Central memory CD8-positive, alpha-beta T cell (primary cell): Measurements from ENCODE around the gene CRNKL1.

Experiments used
- ATAC-seq: fragments of 150-1000 bp; cut with Tn5 transposase; replicated peaks from 2 replicates; pipeline ENCODE4 v1.10.0; 2022; ENCODE audit warnings: mild to moderate bottlenecking, moderate FRiP score, moderate number of reproducible peaks; ENCODE audit not compliant: poor library complexity, severe bottlenecking; ENCODE audit errors: extremely low read depth
- DNase-seq, 2 donors: peaks; one replicate each; pipeline ENCODE4 v3.0.0; 2021; ENCODE audit warnings: low spot score in 2 of 2
- H3K27ac Mint-ChIP-seq: one replicate; pipeline ENCODE4 v1.8.0; 2022; ENCODE audit warnings: low read depth, mild to moderate bottlenecking, moderate library complexity, mixed read lengths
- H3K27me3 Mint-ChIP-seq: one replicate; pipeline ENCODE4 v1.8.0; 2022; ENCODE audit warnings: mixed read lengths
- H3K36me3 Mint-ChIP-seq: one replicate; pipeline ENCODE4 v1.8.0; 2022; ENCODE audit warnings: mild to moderate bottlenecking, moderate library complexity, mixed read lengths; ENCODE audit not compliant: insufficient read depth
- H3K4me1 Mint-ChIP-seq: one replicate; pipeline ENCODE4 v1.8.0; 2022; ENCODE audit warnings: mixed read lengths
- H3K4me3 Mint-ChIP-seq: one replicate; pipeline ENCODE4 v1.8.0; 2022; ENCODE audit warnings: mild to moderate bottlenecking, moderate library complexity, mixed read lengths
- H3K9me3 Mint-ChIP-seq: one replicate; pipeline ENCODE4 v1.8.0; 2022; ENCODE audit warnings: mixed read lengths

CRNKL1 gene

GRCh38 chr20:19998990-19999705 lies 53.1 kb downstream of the CRNKL1 start:
- H3K4me3 Mint-ChIP-seq: no peak overlapping the region
- peaks cover 2% of the 10 kb centered on the region for H3K36me3 Mint-ChIP-seq
- DNase-seq (no peak), ATAC-seq (no peak)
- H3K9me3 Mint-ChIP-seq: no peaks in the 10 kb centered on the region
- peaks cover 15% of the 10 kb centered on the region for H3K4me1 Mint-ChIP-seq
- H3K27me3 Mint-ChIP-seq: peaks cover 64% of the 10 kb centered on the region
- no peak overlapping the region for H3K27ac Mint-ChIP-seq

- H3K36me3 Mint-ChIP-seq: no peaks in the 10 kb centered on the region
- ATAC-seq: no peak
- H3K4me1 Mint-ChIP-seq: no peaks in the 10 kb centered on the region
- DNase-seq: no peak
- H3K9me3 Mint-ChIP-seq: no peaks in the 10 kb centered on the region
- H3K27ac Mint-ChIP-seq: no peak overlapping the region
- H3K27me3 Mint-ChIP-seq: peaks cover 53% of the 10 kb centered on the region
- H3K4me3 Mint-ChIP-seq: no peak overlapping the region
These were observed 55.3 kb downstream of the CRNKL1 start for GRCh38 chr20:19996917-19997316.

DNA sequence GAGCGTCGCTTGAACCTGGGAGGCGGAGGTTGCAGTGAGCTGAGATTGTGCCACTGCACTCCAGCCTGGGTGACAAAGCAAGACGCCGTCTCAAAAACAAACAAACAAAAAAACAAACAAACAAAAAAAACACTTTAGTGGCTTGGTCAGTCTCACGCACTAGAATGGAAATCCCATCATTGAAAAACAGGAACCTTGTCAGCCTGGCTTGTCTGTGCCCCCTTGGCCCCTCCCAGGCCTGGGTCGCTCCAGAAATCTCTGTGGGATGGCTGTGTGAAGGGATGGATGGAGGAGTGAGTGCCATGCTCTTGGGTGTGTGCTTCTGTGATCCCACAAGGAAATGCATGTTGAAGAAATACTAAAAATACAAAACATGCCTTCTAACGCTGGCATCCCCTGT lies 56.0 kb downstream of the CRNKL1 start:
- Mint-ChIP-seq H3K4me3 (no peak overlapping the region), H3K27me3 (peaks cover 48% of the 10 kb centered on the region), H3K9me3 (no peaks in the 10 kb centered on the region), H3K27ac (no peak overlapping the region), H3K4me1 (no peaks in the 10 kb centered on the region), H3K36me3 (no peaks in the 10 kb centered on the region)
- ATAC-seq: no peak
- DNase-seq: no peak

GRCh38 chr20:19995220-19995863 lies 56.9 kb downstream of the CRNKL1 start:
- Mint-ChIP-seq H3K4me1 (no peaks in the 10 kb centered on the region), H3K27me3 (peaks cover 39% of the 10 kb centered on the region), H3K36me3 (no peaks in the 10 kb centered on the region), H3K9me3 (no peaks in the 10 kb centered on the region), H3K4me3 (no peak overlapping the region), H3K27ac (no peak overlapping the region)
- ATAC-seq: no peak
- no peak for DNase-seq

- H3K4me3 Mint-ChIP-seq: no peak overlapping the region
- H3K27ac Mint-ChIP-seq: no peak overlapping the region
- ATAC-seq: no peak
- H3K36me3 Mint-ChIP-seq: no peaks in the 10 kb centered on the region
- DNase-seq: no peak
- peaks cover 35% of the 10 kb centered on the region for H3K27me3 Mint-ChIP-seq
- no peaks in the 10 kb centered on the region for H3K9me3 Mint-ChIP-seq
- no peaks in the 10 kb centered on the region for H3K4me1 Mint-ChIP-seq
These were observed 58.2 kb downstream of the CRNKL1 start for GRCh38 chr20:19993958-19994669.

GRCh38 chr20:19992996-19993908 lies 59.0 kb downstream of the CRNKL1 start:
- Mint-ChIP-seq H3K4me3 (no peak overlapping the region), H3K27me3 (peaks cover 35% of the 10 kb centered on the region), H3K9me3 (no peaks in the 10 kb centered on the region), H3K36me3 (no peaks in the 10 kb centered on the region), H3K4me1 (no peaks in the 10 kb centered on the region), H3K27ac (no peak overlapping the region)
- ATAC-seq: no peak
- DNase-seq: no peak

GRCh38 chr20:19991854-19992253 lies 60.4 kb downstream of the CRNKL1 start:
- Mint-ChIP-seq H3K4me1 (no peaks in the 10 kb centered on the region), H3K9me3 (no peaks in the 10 kb centered on the region), H3K36me3 (no peaks in the 10 kb centered on the region), H3K27ac (no peak overlapping the region), H3K27me3 (peaks cover 45% of the 10 kb centered on the region), H3K4me3 (no peak overlapping the region)
- ATAC-seq (no peak), DNase-seq (no peak)

GRCh38 chr20:19991308-19991707 lies 61.0 kb downstream of the CRNKL1 start:
- H3K9me3 Mint-ChIP-seq: no peaks in the 10 kb centered on the region
- no peaks in the 10 kb centered on the region for H3K36me3 Mint-ChIP-seq
- H3K4me1 Mint-ChIP-seq: no peaks in the 10 kb centered on the region
- no peak overlapping the region for H3K4me3 Mint-ChIP-seq
- no peak for ATAC-seq
- no peak overlapping the region for H3K27ac Mint-ChIP-seq
- DNase-seq: no peak
- peaks cover 51% of the 10 kb centered on the region for H3K27me3 Mint-ChIP-seq

GRCh38 chr20:19990850-19991249 lies 61.4 kb downstream of the CRNKL1 start:
- Mint-ChIP-seq H3K4me1 (no peaks in the 10 kb centered on the region), H3K27me3 (peaks cover 56% of the 10 kb centered on the region), H3K4me3 (no peak overlapping the region), H3K9me3 (no peaks in the 10 kb centered on the region), H3K27ac (no peak overlapping the region), H3K36me3 (no peaks in the 10 kb centered on the region)
- ATAC-seq (no peak), DNase-seq (no peak)

GRCh38 chr20:19987046-19987445 lies 65.2 kb downstream of the CRNKL1 start:
- DNase-seq: no peak
- no peak overlapping the region for H3K27ac Mint-ChIP-seq
- H3K9me3 Mint-ChIP-seq: no peaks in the 10 kb centered on the region
- no peak overlapping the region for H3K4me3 Mint-ChIP-seq
- peaks cover 56% of the 10 kb centered on the region for H3K27me3 Mint-ChIP-seq
- ATAC-seq: no peak
- no peaks in the 10 kb centered on the region for H3K36me3 Mint-ChIP-seq
- H3K4me1 Mint-ChIP-seq: no peaks in the 10 kb centered on the region

- no peak for DNase-seq
- Mint-ChIP-seq H3K36me3 (no peaks in the 10 kb centered on the region), H3K4me1 (no peaks in the 10 kb centered on the region), H3K27ac (no peak overlapping the region), H3K27me3 (peaks cover 62% of the 10 kb centered on the region), H3K4me3 (no peak overlapping the region), H3K9me3 (no peaks in the 10 kb centered on the region)
- ATAC-seq: no peak
These were observed 65.8 kb downstream of the CRNKL1 start for GRCh38 chr20:19986419-19986818.
